Measurements from ENCODE around the gene SNTG2.

SNTG2 gene

DNA sequence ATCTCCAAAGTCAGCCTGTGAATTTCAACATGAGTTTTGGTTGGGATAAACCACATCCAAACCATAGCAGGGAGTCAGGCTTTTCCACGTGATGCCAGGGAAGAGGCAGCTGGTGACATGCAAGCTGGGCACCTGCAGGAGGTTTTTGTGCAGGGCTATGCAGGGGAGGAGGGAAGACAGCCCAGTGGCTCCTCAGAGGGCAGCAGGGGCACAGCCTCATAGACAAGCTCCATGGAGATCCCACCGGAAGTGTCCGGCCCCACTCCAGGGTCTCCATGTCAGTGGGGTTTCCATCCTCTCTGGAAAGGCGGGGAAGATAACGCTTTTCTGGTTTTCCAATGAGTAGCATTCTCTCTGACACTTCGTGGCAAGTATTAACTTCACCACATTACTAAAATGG lies 327.0 kb downstream of the SNTG2 start:
- TF ChIP-seq JUND (IDR thresholded peaks at IDR 0.05; ENCODE audit: low read depth) = no peak
- no peak for DNase-seq (ENCODE audit: low read depth in 1 of 2, low spot score in 1 of 2)
- in situ Hi-C loops (cut with HindIII; ENCODE audit: low pct_unique_long_range_greater_than_20kb, low sequenced_read_pairs) = no loop called here

GRCh38 chr2:1278125-1278524 lies 327.5 kb downstream of the SNTG2 start:
- in situ Hi-C loops (cut with HindIII; ENCODE audit: low pct_unique_long_range_greater_than_20kb, low sequenced_read_pairs) = no loop called here
- no peak for DNase-seq (ENCODE audit: low read depth in 1 of 2, low spot score in 1 of 2)
- no peak for TF ChIP-seq JUND (IDR thresholded peaks at IDR 0.05; ENCODE audit: low read depth)

- in situ Hi-C loops (cut with HindIII; ENCODE audit: low pct_unique_long_range_greater_than_20kb, low sequenced_read_pairs) = no loop called here
- no peak for TF ChIP-seq JUND (IDR thresholded peaks at IDR 0.05; ENCODE audit: low read depth)
- DNase-seq (ENCODE audit: low read depth in 1 of 2, low spot score in 1 of 2) = no peak
Observed at GRCh38 chr2:1278861-1279260, 328.2 kb downstream of the SNTG2 start.

GRCh38 chr2:1282552-1282951 lies 331.9 kb downstream of the SNTG2 start:
- in situ Hi-C loops (cut with HindIII; ENCODE audit: low pct_unique_long_range_greater_than_20kb, low sequenced_read_pairs) = no loop called here
- no peak for TF ChIP-seq JUND (IDR thresholded peaks at IDR 0.05; ENCODE audit: low read depth)
- no peak for DNase-seq (ENCODE audit: low read depth in 1 of 2, low spot score in 1 of 2)

- TF ChIP-seq JUND (IDR thresholded peaks at IDR 0.05; ENCODE audit: low read depth) = no peak
- DNase-seq (ENCODE audit: low read depth in 1 of 2, low spot score in 1 of 2) = no peak
- in situ Hi-C loops (cut with HindIII; ENCODE audit: low pct_unique_long_range_greater_than_20kb, low sequenced_read_pairs) = no loop called here
Observed at GRCh38 chr2:1283020-1283801, 332.6 kb downstream of the SNTG2 start.

DNA sequence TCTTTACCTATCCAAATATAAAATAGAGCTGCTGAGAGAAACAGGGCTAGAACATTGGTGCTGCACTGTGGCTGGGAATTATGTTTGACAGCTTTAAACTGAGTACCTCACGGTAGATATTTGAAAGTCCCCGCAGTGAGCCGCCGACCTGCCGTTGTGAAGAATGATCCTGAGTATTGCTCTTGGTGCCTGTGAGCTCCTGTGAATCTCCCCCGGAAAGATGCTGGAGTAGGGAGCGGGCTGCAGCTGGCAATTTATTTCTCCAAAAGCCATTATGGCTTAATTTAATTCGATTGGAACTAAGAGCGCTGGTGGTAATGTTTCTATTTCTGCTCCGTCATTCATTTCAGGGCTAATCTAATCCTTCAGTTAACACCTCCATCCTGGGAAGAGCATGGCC lies 333.2 kb downstream of the SNTG2 start:
- TF ChIP-seq JUND (IDR thresholded peaks at IDR 0.05; ENCODE audit: low read depth) = no peak
- in situ Hi-C loops (cut with HindIII; ENCODE audit: low pct_unique_long_range_greater_than_20kb, low sequenced_read_pairs) = no loop called here
- no peak for DNase-seq (ENCODE audit: low read depth in 1 of 2, low spot score in 1 of 2)

DNA sequence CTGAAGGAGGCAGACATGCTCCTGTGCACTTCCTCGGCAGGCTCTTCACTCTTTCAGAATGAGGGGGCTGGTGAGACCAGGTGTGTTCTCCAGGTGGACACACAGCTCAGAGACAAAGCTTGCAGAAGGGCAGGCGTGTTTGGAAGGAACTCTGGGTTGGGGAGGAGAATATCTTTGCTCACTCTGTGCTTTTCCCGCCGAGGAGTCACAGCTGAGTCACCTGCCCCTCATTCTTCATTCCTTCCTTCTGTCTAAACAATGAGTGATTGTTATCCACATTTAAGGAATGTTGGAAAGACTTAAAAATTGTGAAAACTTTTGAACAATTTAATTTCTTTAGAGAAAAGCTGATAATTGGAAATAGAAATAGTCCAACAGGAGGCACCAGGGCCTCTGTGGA lies 336.3 kb downstream of the SNTG2 start:
- in situ Hi-C loops (cut with HindIII; ENCODE audit: low pct_unique_long_range_greater_than_20kb, low sequenced_read_pairs) = no loop called here
- DNase-seq (ENCODE audit: low read depth in 1 of 2, low spot score in 1 of 2) = no peak
- TF ChIP-seq JUND (IDR thresholded peaks at IDR 0.05; ENCODE audit: low read depth) = no peak

GRCh38 chr2:1287427-1287826 lies 336.8 kb downstream of the SNTG2 start:
- in situ Hi-C loops (cut with HindIII; ENCODE audit: low pct_unique_long_range_greater_than_20kb, low sequenced_read_pairs) = no loop called here
- DNase-seq (ENCODE audit: low read depth in 1 of 2, low spot score in 1 of 2) = no peak
- no peak for TF ChIP-seq JUND (IDR thresholded peaks at IDR 0.05; ENCODE audit: low read depth)

GRCh38 chr2:1294900-1295299 lies 344.3 kb downstream of the SNTG2 start:
- no peak for TF ChIP-seq JUND (IDR thresholded peaks at IDR 0.05; ENCODE audit: low read depth)
- in situ Hi-C loops (cut with HindIII; ENCODE audit: low pct_unique_long_range_greater_than_20kb, low sequenced_read_pairs) = no loop called here

GRCh38 chr2:1295740-1296139 lies 345.1 kb downstream of the SNTG2 start:
- in situ Hi-C loops (cut with HindIII; ENCODE audit: low pct_unique_long_range_greater_than_20kb, low sequenced_read_pairs) = no loop called here
- no peak for DNase-seq (ENCODE audit: low read depth in 1 of 2, low spot score in 1 of 2)
- no peak for TF ChIP-seq JUND (IDR thresholded peaks at IDR 0.05; ENCODE audit: low read depth)

More at GRCh38 chr2:1294900-1295299, 344.3 kb downstream of the SNTG2 start:
- no peak for DNase-seq (ENCODE audit: low read depth in 1 of 2, low spot score in 1 of 2)

DNA sequence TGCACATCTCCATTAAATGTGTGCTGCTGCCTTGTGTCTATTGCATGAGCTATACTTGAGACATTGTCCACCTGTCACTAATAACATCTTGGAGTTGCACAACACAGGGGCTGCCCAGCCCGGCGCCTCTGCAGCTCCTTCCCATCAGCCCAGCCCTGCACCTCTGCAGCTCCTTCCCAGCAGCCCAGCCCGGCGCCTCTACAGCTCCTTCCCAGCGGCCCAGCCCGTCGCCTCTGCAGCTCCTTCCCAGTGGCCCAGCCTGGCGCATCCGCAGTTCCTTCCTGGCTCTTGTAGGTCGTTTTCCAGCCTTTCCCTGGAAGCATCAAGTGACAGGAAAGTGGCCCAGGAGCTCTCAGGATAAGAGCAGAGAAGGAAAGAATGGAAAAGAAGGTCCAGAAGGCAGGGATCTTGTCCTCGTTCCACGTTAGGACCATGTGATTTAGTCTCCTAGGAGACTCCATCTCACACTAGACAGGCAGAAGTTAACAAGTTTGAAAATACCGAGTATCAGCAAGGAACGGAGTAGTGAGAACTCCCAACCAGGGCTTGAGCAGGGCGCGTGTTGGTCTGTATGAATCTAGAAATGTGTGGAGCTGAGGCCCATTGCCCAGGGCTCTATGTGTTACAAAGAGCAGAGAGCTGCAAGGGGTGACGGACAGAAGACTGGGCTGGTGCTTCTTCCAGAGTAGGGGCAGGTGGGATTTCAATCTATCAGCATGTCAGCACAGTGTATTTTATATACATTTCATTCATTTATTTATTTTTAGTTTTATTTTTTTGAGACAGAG lies 346.9 kb downstream of the SNTG2 start:
- in situ Hi-C loops (cut with HindIII; ENCODE audit: low pct_unique_long_range_greater_than_20kb, low sequenced_read_pairs) = no loop called here
- no peak for TF ChIP-seq JUND (IDR thresholded peaks at IDR 0.05; ENCODE audit: low read depth)
- DNase-seq (ENCODE audit: low read depth in 1 of 2, low spot score in 1 of 2) = no peak

DNA sequence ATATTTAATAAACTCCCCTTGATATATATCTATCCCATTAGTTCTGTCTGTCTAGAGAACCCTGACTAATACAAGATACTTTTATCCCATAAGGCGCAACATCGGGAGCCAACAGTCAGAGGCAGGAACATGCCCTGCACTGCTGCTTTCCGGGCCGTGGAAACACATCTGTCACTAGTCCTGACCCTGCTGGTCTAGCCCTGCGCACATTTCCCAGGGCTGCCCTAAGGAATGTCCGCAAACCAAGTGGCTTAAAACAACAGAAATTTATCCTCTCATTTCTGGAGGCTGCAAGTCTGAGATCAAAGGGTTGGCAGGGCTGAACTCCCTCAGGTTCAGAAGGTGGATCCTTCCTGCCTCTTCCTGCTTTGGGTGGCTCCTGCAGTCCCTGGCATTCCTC lies 348.4 kb downstream of the SNTG2 start:
- in situ Hi-C loops (cut with HindIII; ENCODE audit: low pct_unique_long_range_greater_than_20kb, low sequenced_read_pairs) = no loop called here
- DNase-seq (ENCODE audit: low read depth in 1 of 2, low spot score in 1 of 2) = no peak
- no peak for TF ChIP-seq JUND (IDR thresholded peaks at IDR 0.05; ENCODE audit: low read depth)

DNA sequence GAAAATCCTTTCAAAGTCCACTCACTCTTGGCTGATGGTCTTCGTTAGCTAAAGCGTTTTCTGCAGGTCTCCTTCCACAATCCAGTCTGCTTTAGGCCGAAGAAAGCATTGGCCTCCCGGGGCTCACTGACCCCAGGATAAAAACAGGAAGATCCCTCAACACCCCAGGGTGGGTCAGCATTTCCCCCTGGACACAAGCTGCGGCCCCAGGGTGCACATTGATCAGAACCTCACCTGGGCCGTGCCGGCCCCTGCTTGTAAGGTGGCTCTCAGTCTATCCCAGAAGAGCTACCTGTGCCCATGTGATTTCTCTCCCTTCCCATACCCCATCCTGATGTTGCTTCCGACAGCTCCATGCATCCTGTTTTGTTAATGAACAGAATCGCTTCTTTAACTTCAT lies 349.6 kb downstream of the SNTG2 start:
- no peak for DNase-seq (ENCODE audit: low read depth in 1 of 2, low spot score in 1 of 2)
- in situ Hi-C loops (cut with HindIII; ENCODE audit: low pct_unique_long_range_greater_than_20kb, low sequenced_read_pairs) = no loop called here
- TF ChIP-seq JUND (IDR thresholded peaks at IDR 0.05; ENCODE audit: low read depth) = no peak

Measured in T47D (cell line).